Thyroid gland (tissue), 4 donors: ENCODE results near the gene PTAR1. TPM values are rescaled to one million over a fixed set of nuclear protein-coding genes. Genes with fewer than 3 reads are reported as not detected.
A peak's percentile ranks its signal among the peaks of the same experiment; 100 is the strongest.

ENCODE experiments used
- DNase-seq, 2 donors: peaks; one replicate each; pipeline ENCODE4 v3.0.0-alpha.2; 2019
- H3K27ac ChIP-seq, 3 donors: fragments of 200-600 bp; sonication (generic); 1 replicate in 2 of 3; 2 replicates in 1 of 3; pipeline ENCODE4 v1.5.1; 2016 to 2019; ENCODE audit warnings: mild to moderate bottlenecking in 1 of 3, moderate library complexity in 1 of 3
- H3K27me3 ChIP-seq: fragments of 200-600 bp; sonication (generic); one replicate; pipeline ENCODE4 v1.5.1; 2019
- H3K36me3 ChIP-seq, 2 donors: fragments of 200-600 bp; sonication (generic); one replicate each; pipeline ENCODE4 v1.5.1; 2016 to 2019
- H3K4me1 ChIP-seq, 2 donors: fragments of 200-600 bp; sonication (generic); one replicate each; pipeline ENCODE4 v1.5.1; 2017 to 2019
- H3K4me3 ChIP-seq, 3 donors: fragments of 200-600 bp; sonication (generic); replicated peaks in 1 of 3; 1 replicate in 2 of 3; 2 replicates in 1 of 3; pipeline ENCODE4 v1.5.1; 2016; ENCODE audit warnings: mild to moderate bottlenecking in 1 of 3
- H3K9me3 ChIP-seq: fragments of 200-600 bp; sonication (generic); one replicate; pipeline ENCODE4 v1.5.1; 2017
- CTCF ChIP-seq, 6 experiments: fragments of 200-600 bp in 3 of 6; fragments of 450-650 bp in 3 of 6; sonication (generic) in 3 of 6; IDR thresholded peaks; one replicate each; pipeline ENCODE4 v1.5.1; 2016 to 2019; ENCODE audit warnings: antibody characterized with exemption in 6 of 6, mild to moderate bottlenecking in 2 of 6, inconsistent platforms in 1 of 6, moderate library complexity in 1 of 6
- POLR2A ChIP-seq, 2 donors: fragments of 450-650 bp; IDR thresholded peaks; one replicate each; pipeline ENCODE4 v1.6.1; 2017; ENCODE audit warnings: antibody characterized with exemption in 2 of 2, mild to moderate bottlenecking in 2 of 2, moderate library complexity in 1 of 2
- WGBS, 2 donors: methylation state at CpG; one replicate each; pipeline ENCODE4 v1.1.5; 2017; 5-methylcytosine and 5-hydroxymethylcytosine counted together
- intact Hi-C: fragments of 100-400 bp; cut with DNase I; formaldehyde crosslinking; loops from one replicate; pipeline ENCODE4 v1.15.1; 2023
- total RNA-seq, 4 donors: library from RNA; depleted of rRNA; stranded (reverse); fragments of >200 nt; gene quantifications; one replicate each; pipeline ENCODE4 v1.2.3, GENCODE V29; 2016

Gene PTAR1
- total RNA-seq, 4 donors from 2014 or later: 67.9 to 80.9 (median 74.5) TPM

- no peaks in the 10 kb centered on the region for H3K27me3 ChIP-seq
- intact Hi-C loops: no loop called here
- DNase-seq: no peak
Observed at GRCh38 chr9:69759021-69759420, 790 bp downstream of the PTAR1 start.

GRCh38 chr9:69757996-69758675, 1.7 kb downstream of the PTAR1 start:
- H3K36me3 ChIP-seq: no peaks in the 10 kb centered on the region
- no peak overlapping the region for H3K27ac ChIP-seq
- no peaks in the 10 kb centered on the region for H3K27me3 ChIP-seq
- peaks cover 0 to 4% of the 10 kb centered on the region in 2 donors for H3K4me1 ChIP-seq
- no peaks in the 10 kb centered on the region for H3K9me3 ChIP-seq
- TF ChIP-seq CTCF (IDR thresholded peaks at IDR 0.05): no peak
- intact Hi-C loops: no loop called here
- WGBS, 2 donors: 67 to 68% methylated on average over 6 of the region's 6 CpGs
- no peak overlapping the region for H3K4me3 ChIP-seq
- no peak for DNase-seq

More at GRCh38 chr9:69759021-69759420, 790 bp downstream of the PTAR1 start:
- Histone ChIP-seq H3K27ac (peak overlapping the region; percentile 77 to 95 (median 87)), H3K36me3 (no peaks in the 10 kb centered on the region), H3K9me3 (no peaks in the 10 kb centered on the region), H3K4me1 (peaks cover 0 to 4% of the 10 kb centered on the region in 2 donors), H3K4me3 (peak overlapping the region; percentile 8 to 92 (median 13))
- TF ChIP-seq CTCF (IDR thresholded peaks at IDR 0.05) (no peak), POLR2A (IDR thresholded peaks at IDR 0.05) (no peak)
- WGBS, 2 donors: 0 to 3% methylated on average over 5 of the region's 5 CpGs

DNA sequence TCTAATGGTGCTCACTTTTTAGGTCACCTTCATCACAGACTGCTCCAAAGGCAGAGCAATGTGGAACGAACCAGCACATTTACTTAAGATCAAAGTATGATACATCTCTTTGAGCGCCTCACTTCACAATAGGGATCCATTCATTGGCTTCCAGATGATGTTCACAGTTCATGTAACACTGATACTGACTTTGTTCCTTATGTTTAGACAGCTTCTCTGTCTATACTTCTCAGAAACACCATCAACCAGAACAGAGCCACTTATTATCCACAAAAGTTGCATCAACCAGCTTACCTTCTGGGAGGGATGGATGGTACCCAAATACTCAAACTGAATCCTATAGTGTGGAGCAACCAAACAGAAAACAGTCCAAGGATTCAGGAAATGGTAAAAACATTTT, 4.6 kb downstream of the PTAR1 start:
- 92 to 96% methylated on average over 2 of the region's 2 CpGs for WGBS, 2 donors
- Histone ChIP-seq H3K27ac (no peak overlapping the region), H3K4me1 (peaks cover 0 to 4% of the 10 kb centered on the region in 2 donors), H3K36me3 (no peaks in the 10 kb centered on the region), H3K4me3 (no peak overlapping the region), H3K27me3 (no peaks in the 10 kb centered on the region), H3K9me3 (no peaks in the 10 kb centered on the region)
- intact Hi-C loops: no loop called here
- no peak for TF ChIP-seq POLR2A (IDR thresholded peaks at IDR 0.05)
- no peak for TF ChIP-seq CTCF (IDR thresholded peaks at IDR 0.05)
- no peak for DNase-seq

DNA sequence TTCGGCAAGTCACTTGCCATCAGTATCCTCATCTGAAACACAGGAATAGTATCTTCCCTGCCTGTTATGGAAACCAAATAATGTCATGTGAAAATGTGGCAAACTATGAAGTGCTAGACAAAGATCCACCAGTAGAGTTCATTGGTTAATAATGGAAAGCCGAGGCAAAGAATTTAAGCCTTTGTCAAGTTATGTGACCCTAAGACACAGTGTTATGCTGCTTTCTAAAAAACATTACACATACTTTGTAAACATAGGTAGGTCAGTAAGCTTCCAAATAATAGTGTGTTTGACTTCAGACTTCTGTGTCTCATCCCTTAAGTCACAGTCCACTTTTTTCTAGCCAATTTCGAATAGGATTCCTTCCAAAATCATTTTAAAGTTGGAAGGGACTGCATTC, 6.0 kb downstream of the PTAR1 start:
- DNase-seq: no peak
- no peak for TF ChIP-seq POLR2A (IDR thresholded peaks at IDR 0.05)
- no peak for TF ChIP-seq CTCF (IDR thresholded peaks at IDR 0.05)
- peaks cover 1 to 4% of the 10 kb centered on the region in 2 donors for H3K4me1 ChIP-seq
- no peak overlapping the region for H3K4me3 ChIP-seq
- intact Hi-C loops: no loop called here
- no peaks in the 10 kb centered on the region for H3K27me3 ChIP-seq
- 94 to 99% methylated on average over 3 of the region's 3 CpGs for WGBS, 2 donors
- H3K9me3 ChIP-seq: no peaks in the 10 kb centered on the region
- no peaks in the 10 kb centered on the region for H3K36me3 ChIP-seq
- H3K27ac ChIP-seq: no peak overlapping the region

GRCh38 chr9:69750085-69750484, 9.7 kb downstream of the PTAR1 start:
- intact Hi-C loops: no loop called here
- no peaks in the 10 kb centered on the region for H3K27me3 ChIP-seq
- no peak overlapping the region for H3K27ac ChIP-seq
- 86 to 87% methylated on average over 2 of the region's 2 CpGs for WGBS, 2 donors
- H3K36me3 ChIP-seq: no peaks in the 10 kb centered on the region
- no peak overlapping the region for H3K4me3 ChIP-seq
- TF ChIP-seq POLR2A (IDR thresholded peaks at IDR 0.05): no peak
- no peak for TF ChIP-seq CTCF (IDR thresholded peaks at IDR 0.05)
- no peak for DNase-seq
- peaks cover 10 to 11% of the 10 kb centered on the region in 2 donors for H3K4me1 ChIP-seq
- no peaks in the 10 kb centered on the region for H3K9me3 ChIP-seq
